GM18511 (cell line): Measurements from ENCODE around the gene ADGRB3.

Experiments
- ATAC-seq: cut with Tn5 transposase; IDR thresholded peaks from one replicate; pipeline ENCODE4 v1.9.1; 2021; ENCODE audit warnings: mild to moderate bottlenecking, moderate library complexity; ENCODE audit not compliant: unreplicated experiment

Gene ADGRB3

GRCh38 chr6:69012876-69013275, 377.8 kb downstream of the ADGRB3 start:
- ATAC-seq, result no peak

GRCh38 chr6:69018906-69019305, 383.8 kb downstream of the ADGRB3 start:
- ATAC-seq, result no peak

GRCh38 chr6:69019832-69020231, 384.8 kb downstream of the ADGRB3 start:
- ATAC-seq, result no peak

- ATAC-seq, result no peak
Observed at GRCh38 chr6:69022993-69023392, 387.9 kb downstream of the ADGRB3 start.

- ATAC-seq, result no peak
Observed at GRCh38 chr6:69026243-69026642, 391.2 kb downstream of the ADGRB3 start.

- ATAC-seq, result no peak
Observed at GRCh38 chr6:69026715-69027114, 391.6 kb downstream of the ADGRB3 start.

GRCh38 chr6:69027861-69028260, 392.8 kb downstream of the ADGRB3 start:
- no peak for ATAC-seq

GRCh38 chr6:69038841-69039240, 403.8 kb downstream of the ADGRB3 start:
- ATAC-seq, result no peak

GRCh38 chr6:69042297-69042696, 407.2 kb downstream of the ADGRB3 start:
- no peak for ATAC-seq

GRCh38 chr6:69044534-69044933, 409.5 kb downstream of the ADGRB3 start:
- no peak for ATAC-seq

- no peak for ATAC-seq
Observed at GRCh38 chr6:69059413-69059812, 424.3 kb downstream of the ADGRB3 start.

- no peak for ATAC-seq
Observed at GRCh38 chr6:69061066-69061465, 426.0 kb downstream of the ADGRB3 start.

- ATAC-seq, result no peak
Observed at GRCh38 chr6:69063401-69063800, 428.3 kb downstream of the ADGRB3 start.

- ATAC-seq, result no peak
Observed at GRCh38 chr6:69064226-69064625, 429.1 kb downstream of the ADGRB3 start.

- ATAC-seq, result no peak
Observed at GRCh38 chr6:69069881-69070280, 434.8 kb downstream of the ADGRB3 start.

GRCh38 chr6:69072796-69073195, 437.7 kb downstream of the ADGRB3 start:
- no peak for ATAC-seq

- ATAC-seq, result no peak
Observed at GRCh38 chr6:69084746-69085335, 449.8 kb downstream of the ADGRB3 start.

- no peak for ATAC-seq
Observed at GRCh38 chr6:69086689-69087088, 451.6 kb downstream of the ADGRB3 start.

- ATAC-seq, result no peak
Observed at GRCh38 chr6:69089539-69089938, 454.5 kb downstream of the ADGRB3 start.

- ATAC-seq, result no peak
Observed at GRCh38 chr6:69090132-69090531, 455.1 kb downstream of the ADGRB3 start.

GRCh38 chr6:69096681-69097080, 461.6 kb downstream of the ADGRB3 start:
- no peak for ATAC-seq

- ATAC-seq, result no peak
Observed at GRCh38 chr6:69097948-69098347, 462.9 kb downstream of the ADGRB3 start.

- ATAC-seq, result no peak
Observed at GRCh38 chr6:69098910-69099309, 463.8 kb downstream of the ADGRB3 start.
